NB4 (cell line): ENCODE data around the gene PRR3.
"Not testable (repeated sequence)": the region's sequence is repeated elsewhere in the genome, so short reads cannot be mapped to it uniquely, and the experiment has no call there.

ENCODE experiments used
- DNase-seq: peaks from one replicate; pipeline ENCODE4 v3.0.0; 2010; ENCODE audit warnings: low read depth
- H3K4me3 ChIP-seq: one replicate; pipeline ENCODE4 v1.5.1; 2011; ENCODE audit warnings: mild to moderate bottlenecking, low read depth, low read length, moderate library complexity
- CTCF ChIP-seq: IDR thresholded peaks from one replicate; pipeline ENCODE4 v1.5.1; 2012; ENCODE audit warnings: low read depth, low read length
- MAX ChIP-seq: IDR thresholded peaks from 2 replicates; pipeline ENCODE4 v1.6.1; 2011; ENCODE audit warnings: low read depth, low read length
- MYC ChIP-seq: IDR thresholded peaks from 2 replicates; pipeline ENCODE4 v1.6.1; 2011; ENCODE audit warnings: low read depth, low read length
- POLR2A ChIP-seq: IDR thresholded peaks from 2 replicates; pipeline ENCODE4 v1.6.1; 2011; ENCODE audit warnings: mild to moderate bottlenecking; ENCODE audit not compliant: insufficient read length; ENCODE audit errors: extremely low read depth

Gene PRR3

DNA sequence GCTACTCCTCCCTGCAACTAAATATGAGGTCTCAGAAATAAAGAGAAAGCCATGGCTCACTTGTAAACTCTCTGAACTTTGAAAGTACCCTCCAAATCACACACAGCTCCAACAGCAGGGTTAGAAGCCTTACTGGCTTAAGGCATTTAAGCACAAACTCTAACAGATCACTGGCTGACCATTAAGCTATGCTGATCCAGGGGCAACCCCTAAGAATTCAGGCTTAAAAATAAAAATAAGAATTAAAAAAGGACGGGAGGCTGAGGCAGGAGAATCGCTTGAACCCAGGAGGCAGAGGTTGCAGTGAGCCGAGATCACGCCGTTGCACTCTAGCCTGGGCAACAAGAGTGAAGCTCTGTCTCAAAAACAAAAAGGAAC lies 45.9 kb upstream of the PRR3 start:
- DNase-seq: no peak
- TF ChIP-seq CTCF (no peak), MYC (no peak), POLR2A (no peak), MAX (no peak)
- no peak overlapping the region for H3K4me3 ChIP-seq

DNA sequence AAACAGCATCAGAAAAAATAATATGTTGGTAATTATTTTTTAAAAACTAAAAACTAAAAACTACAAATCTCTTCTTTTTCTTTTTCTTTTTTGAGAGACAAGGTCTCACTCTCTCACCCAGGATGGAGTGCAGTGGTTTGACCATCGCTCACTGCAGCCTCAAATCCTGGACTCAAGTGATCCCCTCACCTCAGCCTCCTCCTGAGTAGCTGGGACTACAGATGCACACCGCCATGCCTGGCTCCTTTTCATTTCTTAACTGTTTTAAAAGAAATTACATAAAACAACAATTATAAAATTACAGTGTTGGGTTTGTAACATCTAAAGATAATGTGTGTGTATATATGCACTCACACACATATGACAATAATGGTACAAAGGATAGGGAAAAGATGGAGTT lies 43.6 kb upstream of the PRR3 start:
- TF ChIP-seq POLR2A (no peak), MAX (no peak), CTCF (no peak)
- DNase-seq: no peak
- H3K4me3 ChIP-seq: no peak overlapping the region

- H3K4me3 ChIP-seq: no peak overlapping the region
- DNase-seq: no peak
- no peak for TF ChIP-seq POLR2A
- no peak for TF ChIP-seq MAX
- TF ChIP-seq MYC: no peak
- TF ChIP-seq CTCF: no peak
These were observed 42.0 kb upstream of the PRR3 start for GRCh38 chr6:30515106-30515505.

GRCh38 chr6:30515944-30516753 lies 40.9 kb upstream of the PRR3 start:
- peak; percentile 16; the same call in 1 of the 2 replicates for TF ChIP-seq MYC
- TF ChIP-seq POLR2A: peak; percentile 65
- TF ChIP-seq MAX: no peak
- peak overlapping the region; percentile 64 for H3K4me3 ChIP-seq
- peak; percentile 99 for DNase-seq

DNA sequence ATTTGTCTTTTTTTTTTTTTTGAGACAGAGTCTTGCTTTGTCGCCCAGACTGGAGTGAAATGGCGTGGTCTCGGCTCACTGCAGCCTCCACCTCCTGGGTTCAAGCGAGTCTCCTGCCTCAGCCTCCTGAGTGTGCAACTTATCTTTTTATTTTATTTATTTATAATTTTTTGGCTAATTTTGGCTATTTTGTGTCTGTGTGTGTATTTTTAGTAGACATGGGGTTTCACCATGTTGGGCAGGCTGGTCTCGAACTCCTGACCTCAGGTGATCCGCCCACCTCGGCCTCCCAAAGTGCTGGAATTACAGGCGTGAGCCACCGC lies 40.4 kb upstream of the PRR3 start:
- DNase-seq: not testable (repeated sequence)
- H3K4me3 ChIP-seq: peak overlapping the region; percentile 64

- DNase-seq, H3K4me3 ChIP-seq: not testable (repeated sequence)
These were observed 39.2 kb upstream of the PRR3 start for GRCh38 chr6:30517767-30518504.

GRCh38 chr6:30518505-30519145 lies 38.5 kb upstream of the PRR3 start:
- peak; percentile 34 for DNase-seq
- not testable (repeated sequence) for H3K4me3 ChIP-seq

DNA sequence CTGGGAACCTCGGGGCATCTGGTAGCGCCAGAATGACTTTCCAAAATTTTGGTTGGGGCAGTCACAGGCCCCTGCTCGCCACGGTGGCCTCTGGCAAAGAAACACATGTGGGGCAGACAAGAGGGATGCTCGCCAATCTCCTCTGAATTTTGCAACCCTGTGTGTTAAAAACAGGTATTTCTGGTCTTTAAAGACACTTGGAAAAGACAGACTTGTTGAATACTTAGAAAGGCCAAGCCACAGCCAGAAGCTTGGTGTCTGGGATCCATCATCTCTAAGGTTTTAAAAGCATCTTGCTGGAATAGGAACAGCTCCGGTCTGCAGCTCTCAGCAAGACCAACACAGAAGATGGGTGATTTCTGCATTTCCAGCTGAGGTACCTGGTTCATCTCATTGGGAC lies 36.6 kb upstream of the PRR3 start:
- TF ChIP-seq POLR2A (no peak), CTCF (no peak), MYC (no peak), MAX (no peak)
- DNase-seq: no peak
- H3K4me3 ChIP-seq: no peak overlapping the region

GRCh38 chr6:30521082-30521481 lies 36.0 kb upstream of the PRR3 start:
- DNase-seq, H3K4me3 ChIP-seq: not testable (repeated sequence)

DNA sequence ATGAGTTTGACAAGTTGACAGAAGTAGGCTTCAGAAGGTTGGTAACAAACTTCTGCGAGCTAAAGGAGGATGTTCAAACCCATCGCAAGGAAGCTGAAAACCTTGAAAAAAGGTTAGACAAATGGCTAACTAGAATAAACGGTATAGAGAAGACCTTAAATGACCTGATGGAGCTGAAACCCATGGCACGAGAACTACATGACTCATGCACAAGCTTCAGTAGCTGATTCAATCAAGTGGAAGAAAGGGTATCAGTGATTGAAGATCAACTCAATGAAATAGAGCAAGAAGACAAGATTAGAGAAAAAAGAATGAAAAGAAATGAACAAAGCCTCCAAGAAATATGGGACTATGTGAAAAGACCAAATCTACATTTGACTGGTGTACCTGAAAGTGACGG lies 35.1 kb upstream of the PRR3 start:
- not testable (repeated sequence) for DNase-seq, H3K4me3 ChIP-seq

DNA sequence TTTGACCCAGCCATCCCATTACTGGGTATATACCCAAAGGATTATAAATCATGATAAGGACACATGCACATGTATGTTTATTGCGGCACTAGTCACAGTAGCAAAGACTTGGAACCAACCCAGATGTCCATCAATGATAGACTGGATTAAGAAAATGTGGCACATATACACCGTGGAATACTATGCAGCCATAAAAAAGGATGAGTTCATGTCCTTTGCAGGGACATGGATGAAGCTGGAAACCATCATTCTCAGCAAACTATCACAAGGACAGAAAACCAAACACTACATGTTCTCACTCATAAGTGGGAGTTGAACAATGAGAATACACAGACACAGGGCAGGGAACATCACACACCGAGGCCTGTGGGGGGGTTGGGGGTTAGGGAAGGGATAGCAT lies 30.7 kb upstream of the PRR3 start:
- not testable (repeated sequence) for DNase-seq, H3K4me3 ChIP-seq
